CD14-positive monocyte (primary cell): ENCODE data around the gene BTD. TPM values are rescaled to one million over a fixed set of nuclear protein-coding genes. Genes with fewer than 3 reads are reported as not detected.

Experiments
- DNase-seq, 3 donors: peaks; one replicate each; pipeline ENCODE4 v3.0.0-alpha.2; 2011 to 2022
- H2AFZ ChIP-seq: 2 replicates; pipeline ENCODE4 v1.6.0; 2012; ENCODE audit warnings: mild to moderate bottlenecking, low read depth, low read length, inconsistent platforms; ENCODE audit not compliant: insufficient read depth, poor library complexity, severe bottlenecking
- H3K27ac ChIP-seq, 2 donors: 1 replicate in 1 of 2; 2 replicates in 1 of 2; pipeline ENCODE4 v1.5.1; 2012 to 2013; ENCODE audit warnings: low read length in 2 of 2, control low read depth in 1 of 2, inconsistent platforms in 1 of 2, low read depth in 1 of 2, mild to moderate bottlenecking in 1 of 2
- H3K27me3 ChIP-seq, 2 donors: one replicate each; pipeline versions ENCODE4 v1.6.0 to v1.6.1; 2011 to 2013; ENCODE audit warnings: low read length in 2 of 2; ENCODE audit not compliant: control insufficient read depth in 2 of 2, insufficient read depth in 2 of 2
- H3K36me3 ChIP-seq, 2 donors: replicated peaks in 1 of 2; 1 replicate in 1 of 2; 2 replicates in 1 of 2; pipeline versions ENCODE4 v1.5.1 to v1.6.1; 2012 to 2013; ENCODE audit warnings: low read length in 2 of 2, control low read depth in 1 of 2, inconsistent platforms in 1 of 2, mild to moderate bottlenecking in 1 of 2; ENCODE audit not compliant: insufficient read depth in 2 of 2, control insufficient read depth in 1 of 2
- H3K4me1 ChIP-seq, 2 donors: 1 replicate in 1 of 2; 2 replicates in 1 of 2; pipeline versions ENCODE4 v1.5.1 to v1.6.1; 2012 to 2013; ENCODE audit warnings: low read length in 2 of 2, control low read depth in 1 of 2, inconsistent platforms in 1 of 2, mild to moderate bottlenecking in 1 of 2, moderate library complexity in 1 of 2; ENCODE audit not compliant: insufficient read depth in 2 of 2, control insufficient read depth in 1 of 2
- H3K4me2 ChIP-seq: replicated peaks from 2 replicates; pipeline ENCODE3; 2012; ENCODE audit warnings: low read length, moderate library complexity, mild to moderate bottlenecking; ENCODE audit not compliant: poor library complexity, severe bottlenecking; ENCODE audit errors: extremely low read depth
- H3K4me3 ChIP-seq, 3 experiments: fragments of 200-600 bp in 1 of 3; sonication (generic) in 1 of 3; replicated peaks in 1 of 3; 1 replicate in 2 of 3; 2 replicates in 1 of 3; pipeline ENCODE4 v1.5.1; 2011 to 2013; ENCODE audit warnings: low read length in 3 of 3, mild to moderate bottlenecking in 3 of 3, control low read depth in 2 of 3, low read depth in 2 of 3, inconsistent platforms in 1 of 3, moderate library complexity in 1 of 3
- H3K79me2 ChIP-seq: 2 replicates; pipeline ENCODE4 v1.6.0; 2012; ENCODE audit warnings: mild to moderate bottlenecking, control low read depth, inconsistent platforms, low read length, moderate library complexity; ENCODE audit not compliant: insufficient read depth
- H3K9ac ChIP-seq: 2 replicates; pipeline ENCODE4 v1.6.0; 2017; ENCODE audit warnings: low read length, mild to moderate bottlenecking; ENCODE audit not compliant: insufficient read depth, poor library complexity, severe bottlenecking
- H3K9me3 ChIP-seq, 2 donors: replicated peaks in 1 of 2; 1 replicate in 1 of 2; 2 replicates in 1 of 2; pipeline versions ENCODE4 v1.5.1 to v1.6.1; 2012 to 2013; ENCODE audit warnings: low read length in 2 of 2, control low read depth in 1 of 2; ENCODE audit not compliant: control insufficient read depth in 1 of 2, insufficient read depth in 1 of 2
- H4K20me1 ChIP-seq: 2 replicates; pipeline ENCODE4 v1.6.0; 2012; ENCODE audit warnings: mild to moderate bottlenecking, low read length, control low read depth, moderate library complexity; ENCODE audit not compliant: insufficient read depth
- H3K27ac Mint-ChIP-seq, 7 donors: one replicate each; pipeline ENCODE4 v1.8.0; 2020; ENCODE audit warnings: mild to moderate bottlenecking in 7 of 7, mixed read lengths in 7 of 7, moderate library complexity in 6 of 7, inconsistent platforms in 2 of 7
- H3K27me3 Mint-ChIP-seq, 3 donors: one replicate each; pipeline ENCODE4 v1.8.0; 2021 to 2022; ENCODE audit warnings: low read depth in 3 of 3, mild to moderate bottlenecking in 3 of 3, mixed read lengths in 3 of 3, moderate library complexity in 3 of 3, inconsistent platforms in 1 of 3
- H3K36me3 Mint-ChIP-seq, 2 donors: one replicate each; pipeline ENCODE4 v1.8.0; 2020; ENCODE audit warnings: mixed read lengths in 2 of 2, inconsistent platforms in 1 of 2, mild to moderate bottlenecking in 1 of 2
- H3K4me1 Mint-ChIP-seq: one replicate; pipeline ENCODE4 v1.8.0; 2020; ENCODE audit warnings: mild to moderate bottlenecking, mixed read lengths
- H3K4me3 Mint-ChIP-seq, 2 donors: one replicate each; pipeline ENCODE4 v1.8.0; 2020; ENCODE audit warnings: mild to moderate bottlenecking in 2 of 2, mixed read lengths in 2 of 2, moderate library complexity in 1 of 2
- H3K9me3 Mint-ChIP-seq, 7 donors: one replicate each; pipeline ENCODE4 v1.8.0; 2020 to 2022; ENCODE audit warnings: mixed read lengths in 7 of 7, mild to moderate bottlenecking in 6 of 7, moderate library complexity in 6 of 7, inconsistent platforms in 2 of 7
- CTCF ChIP-seq: fragments of 200-600 bp; IDR thresholded peaks from one replicate; pipeline ENCODE4 v1.8.0; 2022; ENCODE audit warnings: antibody characterized with exemption, mild to moderate bottlenecking
- WGBS: methylation state at CpG from one replicate; pipeline ENCODE4 v1.1.5; 2013; ENCODE audit warnings: missing lambda C conversion rate; ENCODE audit not compliant: insufficient coverage; 5-methylcytosine and 5-hydroxymethylcytosine counted together
- intact Hi-C, 2 donors: fragments of 100-400 bp; cut with micrococcal nuclease; formaldehyde crosslinking; loops; one replicate each; pipeline versions ENCODE4 v1.15.0 to v1.15.1; 2023
- polyA plus RNA-seq, 3 donors: library from polyadenylated mRNA; depleted of rRNA in 1 of 3; unstranded in 2 of 3; stranded (reverse) in 1 of 3; fragments of 300-500 nt in 2 of 3; fragments of >200 nt in 1 of 3; fragmentation: Illumina TruSeq in 2 of 3; gene quantifications; 1 replicate in 2 of 3; 2 replicates in 1 of 3; pipeline ENCODE4 v1.2.3, GENCODE V29; 2012 to 2021

The BTD gene
- polyA plus RNA-seq, 3 donors: 13.2 to 24.0 (median 19.3) TPM

GRCh38 chr3:15633159-15633558 lies 31.6 kb downstream of the BTD start:
- Histone ChIP-seq H3K4me1 (peaks cover 12 to 17% of the 10 kb centered on the region in 2 donors), H3K36me3 (no peaks in the 10 kb centered on the region)
- intact Hi-C loops: loop anchor here (5.0 to 10.0 kb wide), 2 partner anchors 52 to 179 kb away; no protein-coding TSS in a partner anchor

GRCh38 chr3:15633766-15634598 lies 32.4 kb downstream of the BTD start:
- no peak for TF ChIP-seq CTCF
- no peak overlapping the region for H3K4me3 Mint-ChIP-seq
- DNase-seq: no peak
- Histone ChIP-seq H3K4me3 (no peak overlapping the region), H3K9ac (no peak overlapping the region), H3K4me1 (peaks cover 12 to 17% of the 10 kb centered on the region in 2 donors), H3K36me3 (no peaks in the 10 kb centered on the region), H4K20me1 (no peaks in the 10 kb centered on the region), H3K9me3 (no peaks in the 10 kb centered on the region), H3K4me2 (no peak overlapping the region), H3K79me2 (no peaks in the 10 kb centered on the region), H3K27ac (no peak overlapping the region), H3K27me3 (no peaks in the 10 kb centered on the region), H2AFZ (no peak overlapping the region)
- peak overlapping the region in 1 of 7 donors; percentile 30 for H3K27ac Mint-ChIP-seq
- intact Hi-C loops: loop anchor here (5.0 to 10.0 kb wide), 2 partner anchors 51 to 178 kb away; no protein-coding TSS in a partner anchor
- WGBS: 100% methylated on average over 1 of the region's 4 CpGs
- no peaks in the 10 kb centered on the region for H3K9me3 Mint-ChIP-seq
- H3K27me3 Mint-ChIP-seq: peaks cover 2% of the 10 kb centered on the region in 3 donors
- H3K4me1 Mint-ChIP-seq: peaks cover 30% of the 10 kb centered on the region
- peaks cover 13 to 19% of the 10 kb centered on the region in 2 donors for H3K36me3 Mint-ChIP-seq

More at GRCh38 chr3:15633159-15633558, 31.6 kb downstream of the BTD start:
- H3K4me2 ChIP-seq: no peak overlapping the region
- Mint-ChIP-seq H3K4me1 (peaks cover 30% of the 10 kb centered on the region), H3K4me3 (no peak overlapping the region), H3K27ac (no peak overlapping the region), H3K9me3 (no peaks in the 10 kb centered on the region), H3K36me3 (peaks cover 13 to 17% of the 10 kb centered on the region in 2 donors), H3K27me3 (peaks cover 2% of the 10 kb centered on the region in 3 donors)
- no peak for DNase-seq
- no peak overlapping the region for H2AFZ ChIP-seq
- WGBS: 100% methylated on average over 1 of the region's 5 CpGs
- H3K9me3 ChIP-seq: no peaks in the 10 kb centered on the region
- H3K27me3 ChIP-seq: no peaks in the 10 kb centered on the region
- H3K4me3 ChIP-seq: no peak overlapping the region
- TF ChIP-seq CTCF: no peak
- H4K20me1 ChIP-seq: no peaks in the 10 kb centered on the region
- no peaks in the 10 kb centered on the region for H3K79me2 ChIP-seq
- H3K27ac ChIP-seq: no peak overlapping the region
- no peak overlapping the region for H3K9ac ChIP-seq
